HepG2 (cell line): ENCODE results near the gene HPD. TPM values are rescaled to one million over a fixed set of nuclear protein-coding genes. Genes with fewer than 3 reads are reported as not detected.

Source experiments
- AGO2 ChIP-seq: fragments of 200-400 bp; formaldehyde crosslinking; optimal IDR thresholded peaks from 2 replicates; pipeline ENCODE3; 2017; ENCODE audit warnings: mild to moderate bottlenecking, low read depth, low read length, moderate library complexity
- ETV5 ChIP-seq: IDR thresholded peaks from 2 replicates; pipeline ENCODE4 v1.6.1; 2018; ENCODE audit warnings: missing biosample characterization, missing genetic modification reagents, inconsistent platforms, borderline replicate concordance
- NCOA1 ChIP-seq: sonication (generic); formaldehyde crosslinking; IDR thresholded peaks from 2 replicates; pipeline ENCODE4 v1.9.0; 2021; ENCODE audit warnings: missing genetic modification reagents
- NFYC ChIP-seq: IDR thresholded peaks from 2 replicates; pipeline ENCODE4 v1.6.1; 2016; ENCODE audit warnings: missing genetic modification reagents, missing compliant biosample characterization
- POLR2G ChIP-seq: fragments of 200-400 bp; formaldehyde crosslinking; IDR thresholded peaks from 2 replicates; pipeline ENCODE4 v1.6.1; 2018; ENCODE audit warnings: mild to moderate bottlenecking, low read depth, low read length, moderate library complexity
- SP2 ChIP-seq: sonication (generic); formaldehyde crosslinking; IDR thresholded peaks from 2 replicates; pipeline ENCODE4 v1.5.1; 2020; ENCODE audit warnings: mild to moderate bottlenecking, missing genetic modification reagents
- U2AF2 ChIP-seq: fragments of 200-400 bp; formaldehyde crosslinking; IDR thresholded peaks from 2 replicates; pipeline ENCODE4 v1.6.1; 2017; ENCODE audit warnings: low read depth, mild to moderate bottlenecking, low read length
- XBP1 ChIP-seq: sonication (generic); formaldehyde crosslinking; IDR thresholded peaks from 2 replicates; pipeline ENCODE4 v1.5.0; 2020; ENCODE audit warnings: missing genetic modification reagents
- XRCC5 ChIP-seq: fragments of 200-400 bp; formaldehyde crosslinking; optimal IDR thresholded peaks from 2 replicates; pipeline ENCODE3; 2017; ENCODE audit warnings: mild to moderate bottlenecking, low read length
- ZBTB21 ChIP-seq: sonication (generic); formaldehyde crosslinking; IDR thresholded peaks from 2 replicates; pipeline ENCODE4 v1.4.0; 2020; ENCODE audit warnings: missing genetic modification reagents
- ZFP82 ChIP-seq: sonication (generic); formaldehyde crosslinking; IDR thresholded peaks from 2 replicates; pipeline ENCODE4 v1.5.1; 2020; ENCODE audit warnings: mild to moderate bottlenecking, missing genetic modification reagents, borderline replicate concordance
- ZNF143 ChIP-seq: sonication (generic); formaldehyde crosslinking; IDR thresholded peaks from 2 replicates; pipeline ENCODE4 v1.4.0; 2020; ENCODE audit warnings: missing genetic modification reagents
- ZNF331 ChIP-seq: sonication (generic); formaldehyde crosslinking; IDR thresholded peaks from 2 replicates; pipeline ENCODE4 v1.4.0; 2020; ENCODE audit warnings: missing genetic modification reagents
- ZNF558 ChIP-seq: sonication (generic); formaldehyde crosslinking; IDR thresholded peaks from 2 replicates; pipeline ENCODE4 v1.9.0; 2022; ENCODE audit warnings: mild to moderate bottlenecking, missing genetic modification reagents, borderline replicate concordance
- polyA plus RNA-seq, 8 experiments: library from polyadenylated mRNA; depleted of rRNA in 3 of 8; stranded (reverse) in 7 of 8; unstranded in 1 of 8; fragments of >200 nt; fragmentation: Illumina TruSeq in 4 of 8; extraction: Trizol in 4 of 8; gene quantifications; 2 replicates each; pipeline versions ENCODE4 v1.2.1 to v1.2.3, GENCODE V29; 2011 to 2016; ENCODE audit warnings: low read depth in 4 of 8, missing spikeins in 1 of 8, mixed read lengths in 1 of 8; ENCODE audit not compliant: insufficient read depth in 1 of 8
- total RNA-seq, 5 experiments: library from RNA; depleted of rRNA; stranded (reverse); fragments of >200 nt; fragmentation: Illumina TruSeq; extraction: Trizol; gene quantifications; 2 replicates each; pipeline ENCODE4 v1.2.3, GENCODE V29; 2016; ENCODE audit warnings: low read depth in 1 of 5
- TF ChIP-seq, protein P1 (sequence below): IDR thresholded peaks from 2 replicates; pipeline ENCODE4 v1.6.1; 2012; ENCODE audit warnings: low read length, improper control_type of control experiment
- TF ChIP-seq, protein P2 (sequence below): sonication (generic); formaldehyde crosslinking; IDR thresholded peaks from 2 replicates; pipeline ENCODE4 v1.8.0; 2022; ENCODE audit warnings: mild to moderate bottlenecking, missing genetic modification reagents, moderate library complexity
- TF ChIP-seq, protein P3 (sequence below), 2 experiments: fragments of 450-650 bp in 1 of 2; sonication (generic) in 1 of 2; formaldehyde crosslinking; IDR thresholded peaks; 2 replicates each; pipeline versions ENCODE4 v1.5.0 to v1.8.0; 2020 to 2022; ENCODE audit warnings: mild to moderate bottlenecking in 1 of 2, missing genetic modification reagents in 1 of 2
- TF ChIP-seq, protein P4 (sequence below): sonication (generic); formaldehyde crosslinking; IDR thresholded peaks from 2 replicates; pipeline ENCODE4 v1.4.0; 2020; ENCODE audit warnings: missing genetic modification reagents
- TF ChIP-seq, protein P5 (sequence below): sonication (generic); formaldehyde crosslinking; IDR thresholded peaks from 2 replicates; pipeline ENCODE4 v1.4.0; 2020; ENCODE audit warnings: missing genetic modification reagents

Gene HPD
- total and polyA plus RNA-seq, 2 of the 13 experiments (the other 11 are each of a cell fraction or from before 2014, with no cell fraction given): 120 to 195 TPM

DNA sequence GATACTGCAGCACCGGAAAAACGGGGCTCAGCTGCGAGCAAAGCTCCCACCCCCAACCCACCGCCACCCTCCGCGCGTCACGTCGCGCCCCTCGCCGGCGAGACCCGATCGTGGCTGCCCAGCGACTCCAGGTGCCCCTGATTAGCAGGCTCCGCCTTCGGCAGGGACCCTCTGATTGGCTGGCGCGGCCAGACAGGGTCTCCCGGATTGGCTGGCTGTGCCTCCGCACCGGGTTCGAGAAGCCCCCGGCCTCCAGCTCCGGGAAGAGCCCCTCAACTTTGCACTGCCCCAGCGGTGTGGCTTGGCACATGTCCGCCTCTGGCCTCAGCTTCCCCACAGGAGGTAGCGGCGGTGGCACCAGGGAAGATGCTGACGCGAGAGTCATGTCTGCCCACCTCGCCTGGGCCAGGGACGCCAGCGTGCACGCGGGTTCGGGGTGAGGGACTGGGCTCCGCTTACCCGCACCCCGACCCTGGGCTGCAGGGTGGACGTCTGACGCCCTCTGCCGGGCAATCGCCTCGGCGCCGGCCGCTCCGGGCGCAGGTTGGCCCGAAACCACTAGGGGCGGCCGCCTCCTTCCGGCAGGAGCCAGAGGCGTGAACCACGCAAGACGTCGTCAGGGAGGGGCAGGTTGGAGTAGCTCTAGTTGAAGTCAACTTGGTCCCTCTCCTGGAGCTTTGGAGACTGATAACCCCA lies 64.7 kb downstream of the HPD start (continued):
- TF ChIP-seq, protein P1, sequence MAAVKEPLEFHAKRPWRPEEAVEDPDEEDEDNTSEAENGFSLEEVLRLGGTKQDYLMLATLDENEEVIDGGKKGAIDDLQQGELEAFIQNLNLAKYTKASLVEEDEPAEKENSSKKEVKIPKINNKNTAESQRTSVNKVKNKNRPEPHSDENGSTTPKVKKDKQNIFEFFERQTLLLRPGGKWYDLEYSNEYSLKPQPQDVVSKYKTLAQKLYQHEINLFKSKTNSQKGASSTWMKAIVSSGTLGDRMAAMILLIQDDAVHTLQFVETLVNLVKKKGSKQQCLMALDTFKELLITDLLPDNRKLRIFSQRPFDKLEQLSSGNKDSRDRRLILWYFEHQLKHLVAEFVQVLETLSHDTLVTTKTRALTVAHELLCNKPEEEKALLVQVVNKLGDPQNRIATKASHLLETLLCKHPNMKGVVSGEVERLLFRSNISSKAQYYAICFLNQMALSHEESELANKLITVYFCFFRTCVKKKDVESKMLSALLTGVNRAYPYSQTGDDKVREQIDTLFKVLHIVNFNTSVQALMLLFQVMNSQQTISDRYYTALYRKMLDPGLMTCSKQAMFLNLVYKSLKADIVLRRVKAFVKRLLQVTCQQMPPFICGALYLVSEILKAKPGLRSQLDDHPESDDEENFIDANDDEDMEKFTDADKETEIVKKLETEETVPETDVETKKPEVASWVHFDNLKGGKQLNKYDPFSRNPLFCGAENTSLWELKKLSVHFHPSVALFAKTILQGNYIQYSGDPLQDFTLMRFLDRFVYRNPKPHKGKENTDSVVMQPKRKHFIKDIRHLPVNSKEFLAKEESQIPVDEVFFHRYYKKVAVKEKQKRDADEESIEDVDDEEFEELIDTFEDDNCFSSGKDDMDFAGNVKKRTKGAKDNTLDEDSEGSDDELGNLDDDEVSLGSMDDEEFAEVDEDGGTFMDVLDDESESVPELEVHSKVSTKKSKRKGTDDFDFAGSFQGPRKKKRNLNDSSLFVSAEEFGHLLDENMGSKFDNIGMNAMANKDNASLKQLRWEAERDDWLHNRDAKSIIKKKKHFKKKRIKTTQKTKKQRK: no peak
- TF ChIP-seq ZNF143 (CRISPR knock-in tag): no peak; the same call in 1 of the 2 replicates
- peak; percentile 43; the same call in 1 of the 2 replicates for TF ChIP-seq POLR2G
- peak; percentile 96 for TF ChIP-seq AGO2
- peak; percentile 61; the same call in 1 of the 2 replicates for TF ChIP-seq SP2 (CRISPR knock-in tag)
- TF ChIP-seq, protein P2, sequence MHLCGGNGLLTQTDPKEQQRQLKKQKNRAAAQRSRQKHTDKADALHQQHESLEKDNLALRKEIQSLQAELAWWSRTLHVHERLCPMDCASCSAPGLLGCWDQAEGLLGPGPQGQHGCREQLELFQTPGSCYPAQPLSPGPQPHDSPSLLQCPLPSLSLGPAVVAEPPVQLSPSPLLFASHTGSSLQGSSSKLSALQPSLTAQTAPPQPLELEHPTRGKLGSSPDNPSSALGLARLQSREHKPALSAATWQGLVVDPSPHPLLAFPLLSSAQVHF (CRISPR knock-in tag): peak; percentile 87; the same call in 1 of the 2 replicates
- peak; percentile 55; the same call in 1 of the 2 replicates for TF ChIP-seq ZFP82 (CRISPR knock-in tag)
- TF ChIP-seq U2AF2: no peak
- TF ChIP-seq, protein P3, sequence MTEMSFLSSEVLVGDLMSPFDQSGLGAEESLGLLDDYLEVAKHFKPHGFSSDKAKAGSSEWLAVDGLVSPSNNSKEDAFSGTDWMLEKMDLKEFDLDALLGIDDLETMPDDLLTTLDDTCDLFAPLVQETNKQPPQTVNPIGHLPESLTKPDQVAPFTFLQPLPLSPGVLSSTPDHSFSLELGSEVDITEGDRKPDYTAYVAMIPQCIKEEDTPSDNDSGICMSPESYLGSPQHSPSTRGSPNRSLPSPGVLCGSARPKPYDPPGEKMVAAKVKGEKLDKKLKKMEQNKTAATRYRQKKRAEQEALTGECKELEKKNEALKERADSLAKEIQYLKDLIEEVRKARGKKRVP (CRISPR knock-in tag; IDR thresholded peaks at IDR 0.05): peak in 1 of 2 experiments; percentile 78; a peak in 2 of 4 replicates
- TF ChIP-seq, protein P4, sequence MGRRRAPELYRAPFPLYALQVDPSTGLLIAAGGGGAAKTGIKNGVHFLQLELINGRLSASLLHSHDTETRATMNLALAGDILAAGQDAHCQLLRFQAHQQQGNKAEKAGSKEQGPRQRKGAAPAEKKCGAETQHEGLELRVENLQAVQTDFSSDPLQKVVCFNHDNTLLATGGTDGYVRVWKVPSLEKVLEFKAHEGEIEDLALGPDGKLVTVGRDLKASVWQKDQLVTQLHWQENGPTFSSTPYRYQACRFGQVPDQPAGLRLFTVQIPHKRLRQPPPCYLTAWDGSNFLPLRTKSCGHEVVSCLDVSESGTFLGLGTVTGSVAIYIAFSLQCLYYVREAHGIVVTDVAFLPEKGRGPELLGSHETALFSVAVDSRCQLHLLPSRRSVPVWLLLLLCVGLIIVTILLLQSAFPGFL (CRISPR knock-in tag): no peak
- TF ChIP-seq ETV5 (CRISPR knock-in tag): peak; percentile 97
- TF ChIP-seq XBP1: no peak
- no peak for TF ChIP-seq NCOA1 (CRISPR knock-in tag)
- peak; percentile 97 for TF ChIP-seq XRCC5
- TF ChIP-seq ZNF331 (CRISPR knock-in tag): peak; percentile 65; the same call in 1 of the 2 replicates
- TF ChIP-seq ZNF558 (CRISPR knock-in tag): peak; percentile 80; the same call in 1 of the 2 replicates
- TF ChIP-seq NFYC (CRISPR knock-in tag): peak; percentile 76
- TF ChIP-seq ZBTB21 (CRISPR knock-in tag): no peak
- TF ChIP-seq, protein P5, sequence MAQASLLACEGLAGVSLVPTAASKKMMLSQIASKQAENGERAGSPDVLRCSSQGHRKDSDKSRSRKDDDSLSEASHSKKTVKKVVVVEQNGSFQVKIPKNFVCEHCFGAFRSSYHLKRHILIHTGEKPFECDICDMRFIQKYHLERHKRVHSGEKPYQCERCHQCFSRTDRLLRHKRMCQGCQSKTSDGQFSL (CRISPR knock-in tag): peak; percentile 79; the same call in 1 of the 2 replicates
